Measurements from ENCODE around the gene BZW1.

The BZW1 gene

DNA sequence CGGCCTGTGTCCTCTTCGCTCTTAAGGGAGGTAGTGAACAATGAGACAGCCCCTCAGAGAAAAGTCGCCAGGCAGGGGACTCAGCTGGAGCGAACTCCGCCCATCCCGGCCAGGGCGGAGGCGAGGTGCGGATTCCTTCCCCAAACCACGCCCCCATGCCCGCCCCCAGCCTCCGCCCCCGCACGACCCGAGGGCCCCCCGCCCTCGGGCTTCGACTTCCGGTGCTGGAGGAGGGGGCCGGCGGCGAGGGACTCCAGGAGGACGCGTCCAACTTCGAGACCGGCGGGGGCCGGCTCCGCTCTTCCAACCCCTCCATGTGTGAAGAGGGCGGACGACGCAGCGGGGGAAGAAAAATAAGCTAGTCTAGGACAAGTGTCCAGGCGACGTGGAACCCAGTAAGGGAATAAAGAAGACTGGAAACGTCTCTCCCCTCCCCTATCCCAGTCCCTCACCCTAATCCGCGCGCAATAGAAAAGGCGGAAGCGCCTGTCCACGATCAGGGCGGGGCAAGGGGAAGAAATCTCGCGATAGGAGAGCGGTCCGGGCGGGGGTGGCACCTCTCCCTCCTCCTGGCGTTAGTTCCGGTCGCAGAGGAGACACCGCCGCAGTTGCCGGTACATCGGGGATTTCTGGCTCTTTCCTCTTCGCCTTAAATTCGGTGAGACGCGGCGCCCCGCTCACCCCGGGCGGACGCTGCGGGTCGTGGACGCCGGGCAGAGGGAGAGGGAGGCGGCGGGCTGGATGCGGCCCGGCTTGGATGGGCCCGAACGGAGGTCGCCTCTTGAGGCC, at the start of gene BZW1:
Gene BZW1 (plus strand): TSS at position 578 of the 789 bp plus-strand sequence. CDS start 1,308 bp downstream, outside the sequence.
- DNase-seq: peak; percentile 98

GRCh38 chr2:200762127-200762526, 49.6 kb upstream of the BZW1 start:
- DNase-seq: no peak

DNA sequence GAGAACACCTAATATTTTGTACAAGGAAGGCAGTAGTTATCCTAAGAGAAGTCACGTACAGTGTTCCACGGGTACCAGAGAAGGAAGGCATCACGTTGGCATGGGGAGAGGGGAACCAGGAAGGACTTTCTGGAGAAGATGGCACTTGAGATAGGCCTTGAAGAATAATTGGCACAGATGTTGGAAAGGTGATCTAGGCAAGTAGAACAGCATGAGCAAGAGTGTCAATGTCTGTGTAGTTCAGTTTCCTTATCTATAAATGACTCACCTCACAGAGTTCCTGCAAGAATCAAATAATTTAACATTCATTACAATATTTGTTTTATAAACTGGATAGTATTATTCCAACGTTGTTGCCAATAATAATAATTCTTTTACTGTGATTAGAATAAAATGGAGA, 48.3 kb upstream of the BZW1 start:
- DNase-seq: no peak

- DNase-seq: peak; percentile 70
Observed at GRCh38 chr2:200765139-200765951, 46.4 kb upstream of the BZW1 start.

GRCh38 chr2:200765995-200766660, 45.6 kb upstream of the BZW1 start:
- DNase-seq: no peak

- DNase-seq: no peak
Observed at GRCh38 chr2:200767111-200767885, 44.4 kb upstream of the BZW1 start.

DNA sequence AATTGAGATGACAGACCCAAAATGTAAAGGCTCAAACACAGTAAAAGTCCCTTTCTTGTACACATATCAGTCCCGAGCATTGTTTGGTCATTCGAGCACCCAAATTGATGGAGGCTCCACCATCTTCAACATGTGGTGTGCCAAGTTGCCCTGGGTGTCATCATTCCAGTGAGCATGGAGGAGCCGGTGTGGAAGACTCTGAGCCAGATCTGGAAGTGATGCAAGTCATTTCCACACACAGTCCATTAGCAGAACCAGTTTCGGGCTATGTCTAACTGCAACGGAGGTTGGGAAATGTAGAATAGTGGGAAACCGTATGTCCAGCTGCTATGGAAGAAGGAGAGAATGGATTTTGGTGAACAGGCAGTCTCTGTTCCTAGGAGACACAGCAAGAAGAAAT, 40.9 kb upstream of the BZW1 start:
- no peak for DNase-seq

DNA sequence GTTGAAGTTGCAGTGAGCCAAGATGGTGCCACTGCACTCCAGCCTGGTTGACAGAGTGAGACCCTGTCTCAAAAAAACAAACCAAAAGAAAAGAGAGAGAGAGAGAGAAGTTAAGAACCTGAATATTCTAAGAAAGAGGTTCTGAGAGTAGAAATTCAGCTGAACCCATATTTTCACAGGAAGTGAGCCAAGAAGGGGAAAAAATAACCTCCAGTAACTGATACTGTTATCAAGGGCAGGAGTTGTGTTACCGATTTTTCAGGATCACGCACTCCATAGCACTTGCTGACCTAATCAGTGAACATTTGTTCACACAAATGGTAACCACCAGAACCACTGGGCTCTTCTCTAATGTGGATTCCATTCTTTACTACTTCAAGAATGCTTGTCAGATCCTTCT, 39.1 kb upstream of the BZW1 start:
- DNase-seq: no peak

DNA sequence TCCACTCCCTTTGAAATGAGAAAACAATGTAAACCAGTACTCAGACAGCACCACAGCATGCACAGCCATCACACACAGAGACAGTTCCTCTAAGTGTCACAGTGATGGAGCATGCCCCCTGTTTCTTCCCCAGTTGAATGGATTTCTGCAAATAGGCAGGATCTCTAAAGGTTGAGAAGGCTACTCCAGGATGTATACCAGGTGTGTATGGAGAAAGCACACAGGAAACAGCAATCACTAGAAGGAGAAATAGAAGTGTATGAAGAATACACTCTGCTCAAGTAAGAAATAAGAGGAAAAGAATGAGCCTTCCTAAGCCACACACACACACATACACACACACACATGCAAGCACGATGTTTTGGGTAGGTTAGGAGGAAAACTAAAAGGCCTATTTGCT, 38.6 kb upstream of the BZW1 start:
- DNase-seq: no peak

DNA sequence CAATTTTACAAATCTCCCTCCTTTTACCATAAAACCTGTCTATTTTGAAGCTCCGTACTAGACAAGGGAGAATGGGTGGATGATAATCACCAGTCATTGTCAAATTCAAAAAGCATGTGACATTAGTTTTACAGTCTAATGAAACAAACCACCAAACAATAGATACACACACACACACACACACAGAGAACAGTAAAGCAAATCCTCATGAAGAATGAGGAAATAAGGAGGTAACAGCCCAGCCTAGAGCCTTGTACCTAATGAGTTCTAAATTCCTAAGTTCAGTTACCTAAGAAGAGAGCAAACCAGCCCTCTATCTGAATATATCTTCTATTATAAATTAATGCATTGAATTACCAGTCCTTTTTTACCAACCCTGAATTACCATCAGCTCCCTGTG, 36.8 kb upstream of the BZW1 start:
- DNase-seq: no peak

- no peak for DNase-seq
Observed at GRCh38 chr2:200777275-200777674, 34.4 kb upstream of the BZW1 start.

- DNase-seq: no peak
Observed at GRCh38 chr2:200778038-200778437, 33.7 kb upstream of the BZW1 start.

GRCh38 chr2:200779214-200779613, 32.5 kb upstream of the BZW1 start:
- no peak for DNase-seq

DNA sequence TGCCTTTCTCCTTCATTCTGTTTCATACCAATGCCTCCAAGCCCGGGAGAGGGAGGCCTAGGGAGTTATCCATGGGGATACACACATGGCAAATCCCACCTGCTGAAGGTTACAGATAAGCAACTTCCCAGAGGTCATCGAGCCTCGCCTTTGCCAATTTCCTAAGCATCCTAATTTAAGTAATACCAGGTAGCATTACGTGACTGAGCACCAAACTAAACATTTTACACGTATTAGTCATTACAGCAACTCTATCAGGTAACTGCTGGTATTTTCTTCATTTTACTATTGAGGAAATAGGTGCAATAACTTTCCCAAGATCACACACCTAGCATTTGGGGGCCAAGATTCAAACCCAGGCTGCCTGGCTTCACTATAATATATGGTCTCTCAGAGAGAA, 30.1 kb upstream of the BZW1 start:
- DNase-seq: no peak

- no peak for DNase-seq
Observed at GRCh38 chr2:200782251-200782650, 29.5 kb upstream of the BZW1 start.

- no peak for DNase-seq
Observed at GRCh38 chr2:200784215-200784614, 27.5 kb upstream of the BZW1 start.

DNA sequence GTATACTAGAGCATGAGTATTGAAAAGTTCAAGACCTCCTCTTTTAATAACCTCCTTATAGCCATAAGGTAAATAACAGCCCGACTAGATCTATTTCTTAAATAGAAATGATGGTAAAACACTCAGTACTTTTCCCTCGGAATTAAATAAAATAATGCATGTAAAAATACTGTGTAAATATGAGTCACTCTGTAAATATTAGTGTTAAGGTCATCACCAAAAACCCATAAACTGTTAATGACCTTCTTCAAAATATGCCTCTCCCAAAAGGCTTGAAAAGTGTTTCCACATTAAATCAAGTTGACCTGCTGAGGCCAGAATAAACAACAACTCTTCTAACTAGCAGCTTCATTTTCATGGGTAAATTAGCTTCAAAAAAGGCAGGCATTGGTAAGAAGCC, 25.3 kb upstream of the BZW1 start:
- DNase-seq: no peak

DNA sequence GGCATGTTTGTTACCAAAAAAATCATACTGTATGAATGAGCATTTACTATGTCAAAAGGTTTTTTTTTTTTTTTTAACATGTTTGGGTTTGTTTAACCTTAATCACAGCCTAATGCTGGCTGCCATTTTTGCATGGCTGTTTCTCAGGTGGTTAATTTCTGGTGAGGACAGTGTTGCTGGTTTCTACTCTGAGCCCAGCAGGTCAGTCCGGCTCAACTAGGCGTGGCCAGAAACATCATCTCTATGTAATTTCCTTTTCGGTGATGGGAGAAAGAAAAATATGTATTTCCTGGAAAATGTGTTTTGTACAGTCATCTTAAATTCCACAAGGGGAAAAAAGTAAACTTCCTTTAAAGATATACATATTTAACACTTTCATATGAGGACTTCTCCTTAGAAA, 24.9 kb upstream of the BZW1 start:
- no peak for DNase-seq

GRCh38 chr2:200787351-200788120, 24.2 kb upstream of the BZW1 start:
- DNase-seq: no peak

- DNase-seq: no peak
Observed at GRCh38 chr2:200788121-200788718, 23.5 kb upstream of the BZW1 start.

GRCh38 chr2:200790185-200790584, 21.5 kb upstream of the BZW1 start:
- no peak for DNase-seq

DNA sequence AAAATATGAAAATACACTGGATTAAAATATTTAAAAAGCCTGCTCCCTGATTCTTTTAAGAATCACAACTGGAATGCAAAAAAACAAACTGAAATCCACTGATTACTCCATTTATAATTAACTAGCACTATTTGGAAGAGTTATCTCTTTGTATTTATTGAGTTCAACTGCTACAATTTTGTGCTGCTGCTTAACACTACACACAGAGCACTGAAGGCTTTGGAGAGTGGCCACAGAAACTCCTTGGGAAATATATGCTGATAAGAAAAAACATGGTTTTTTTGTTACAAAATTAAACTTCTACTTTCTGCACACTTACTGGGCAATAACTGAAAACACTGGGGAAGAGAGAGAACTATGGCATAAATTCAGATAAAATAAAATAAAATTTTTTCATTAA, 19.8 kb upstream of the BZW1 start:
- DNase-seq: no peak
